Right lobe of liver (tissue), 6 donors: ENCODE results near the gene KCTD15. TPM values are rescaled to one million over a fixed set of nuclear protein-coding genes. Genes with fewer than 3 reads are reported as not detected.
"Not testable (repeated sequence)": the region's sequence is repeated elsewhere in the genome, so short reads cannot be mapped to it uniquely, and the experiment has no call there.

Source experiments
- ATAC-seq, 4 donors: fragments of 200-7000 bp; cut with Tn5 transposase; one replicate each; pipeline ENCODE4 v1.9.1; 2020; ENCODE audit warnings: mild to moderate bottlenecking in 4 of 4, moderate library complexity in 4 of 4
- DNase-seq, 3 donors: peaks; one replicate each; pipeline ENCODE4 v3.0.0-alpha.2; 2020
- H3K27ac ChIP-seq, 3 donors: fragments of 200-600 bp; one replicate each; pipeline ENCODE4 v1.8.0; 2022
- H3K27me3 ChIP-seq, 2 donors: fragments of 200-600 bp; one replicate each; pipeline ENCODE4 v1.8.0; 2022
- H3K36me3 ChIP-seq, 4 donors: fragments of 200-600 bp; sonication (generic) in 1 of 4; one replicate each; pipeline versions ENCODE4 v1.5.1 to v1.8.0; 2017 to 2022; ENCODE audit warnings: control low read depth in 1 of 4
- H3K4me1 ChIP-seq, 4 donors: fragments of 200-600 bp; sonication (generic) in 1 of 4; one replicate each; pipeline versions ENCODE4 v1.5.1 to v1.8.0; 2017 to 2022; ENCODE audit warnings: control low read depth in 1 of 4
- H3K4me3 ChIP-seq, 3 donors: fragments of 200-600 bp; one replicate each; pipeline ENCODE4 v1.8.0; 2022
- H3K9me3 ChIP-seq, 4 donors: fragments of 200-600 bp; sonication (generic) in 1 of 4; one replicate each; pipeline versions ENCODE4 v1.5.1 to v1.8.0; 2017 to 2022; ENCODE audit warnings: control low read depth in 1 of 4
- POLR2A ChIP-seq: fragments of 450-650 bp; IDR thresholded peaks from one replicate; pipeline ENCODE4 v1.6.1; 2017; ENCODE audit warnings: antibody characterized with exemption, mild to moderate bottlenecking
- WGBS: methylation state at CpG from one replicate; pipeline ENCODE4 v1.1.6; 2018; ENCODE audit warnings: low coverage, low lambda C conversion rate; ENCODE audit not compliant: insufficient coverage; ENCODE audit errors: missing lambda C conversion rate; 5-methylcytosine and 5-hydroxymethylcytosine counted together
- intact Hi-C, 2 donors: fragments of 100-400 bp; cut with DNase I; formaldehyde crosslinking; loops; one replicate each; pipeline versions ENCODE4 v1.11.2 to v1.14.1; 2022
- total RNA-seq, 6 experiments: library from RNA; depleted of rRNA in 2 of 6; stranded (reverse); fragments of >200 nt in 2 of 6; fragmentation: NEBNext Ultra II Directional in 3 of 6; extraction: Animal tissue kit (Norgen Biotek cat#: 25700) in 3 of 6; gene quantifications; one replicate each; pipeline versions ENCODE4 v1.1.0 to v1.2.4, GENCODE V29; 2016 to 2023
- TF ChIP-seq, protein P1 (sequence below), 4 donors: fragments of 200-600 bp in 3 of 4; fragments of 450-650 bp in 1 of 4; IDR thresholded peaks; one replicate each; pipeline versions ENCODE4 v1.5.1 to v1.8.0; 2016 to 2022; ENCODE audit warnings: antibody characterized with exemption in 4 of 4, mild to moderate bottlenecking in 2 of 4
- donor health status: DM: no; HTN: yes; CAD: no.
- donor health status: DM: no; HTN: no; CAD: no.
- donor health status: DM: no; HTN: no; CAD: no.
- donor health status: DM: no; HTN: yes; CAD: no.
- donor health status: DM: no; HTN: yes; CAD: no.

KCTD15 gene
- total RNA-seq, 6 experiments from 2014 or later, result 5.0 to 27.0 (median 11.5) TPM

DNA sequence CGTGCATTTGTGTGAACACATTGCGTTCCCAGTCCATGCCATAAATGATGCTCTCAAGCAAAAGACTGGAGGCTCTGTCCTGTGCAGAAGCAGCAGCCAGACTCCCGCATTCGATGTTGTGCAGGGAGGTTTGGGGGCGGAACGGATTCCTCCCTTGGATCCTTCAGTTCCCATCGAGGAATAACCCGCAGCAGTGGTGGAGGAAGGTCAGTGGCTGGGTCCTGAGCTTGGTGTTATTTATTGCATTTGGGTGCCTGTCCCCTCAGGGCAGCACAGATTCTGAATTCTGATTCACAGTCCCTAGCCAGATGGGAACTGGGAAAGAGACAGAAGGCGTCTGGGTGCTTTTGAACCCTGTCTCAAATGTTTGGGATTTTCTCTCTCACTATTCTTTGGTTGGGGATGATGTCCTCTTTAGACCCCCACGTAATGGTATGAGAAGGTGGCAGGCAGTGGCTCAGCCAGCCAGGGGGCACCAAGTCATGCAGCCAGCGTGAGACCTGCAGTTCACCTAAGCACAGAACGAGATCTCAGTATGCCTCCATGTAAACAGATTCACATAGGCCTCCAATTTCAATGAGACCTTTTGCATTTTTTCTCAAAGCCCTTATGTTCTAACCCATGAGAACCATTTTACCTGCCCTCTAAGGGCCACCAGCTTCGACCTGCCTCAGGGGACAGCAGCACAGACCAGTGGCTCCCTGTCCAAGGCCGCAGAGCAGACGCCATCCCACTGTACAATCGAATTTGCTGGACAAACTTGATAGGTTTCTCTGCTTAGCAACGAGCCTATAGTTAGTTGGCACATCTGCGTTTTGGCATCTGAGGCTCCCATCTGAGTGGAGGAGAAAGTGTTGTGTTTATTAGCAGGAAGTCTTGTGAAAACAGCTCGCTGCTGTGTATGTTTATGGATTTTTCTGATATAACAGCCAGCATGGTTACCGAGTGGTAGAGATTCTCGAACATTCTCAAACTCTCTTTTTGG lies 17.8 kb downstream of the KCTD15 start:
- Histone ChIP-seq H3K36me3 (peaks cover 0 to 12% (median 0%) of the 10 kb centered on the region in 4 donors), H3K9me3 (no peaks in the 10 kb centered on the region), H3K4me1 (peaks cover 0 to 4% (median 0%) of the 10 kb centered on the region in 4 donors), H3K27me3 (no peaks in the 10 kb centered on the region), H3K27ac (no peak overlapping the region), H3K4me3 (no peak overlapping the region)
- no peak for ATAC-seq
- no peak for TF ChIP-seq POLR2A
- TF ChIP-seq, protein P1, sequence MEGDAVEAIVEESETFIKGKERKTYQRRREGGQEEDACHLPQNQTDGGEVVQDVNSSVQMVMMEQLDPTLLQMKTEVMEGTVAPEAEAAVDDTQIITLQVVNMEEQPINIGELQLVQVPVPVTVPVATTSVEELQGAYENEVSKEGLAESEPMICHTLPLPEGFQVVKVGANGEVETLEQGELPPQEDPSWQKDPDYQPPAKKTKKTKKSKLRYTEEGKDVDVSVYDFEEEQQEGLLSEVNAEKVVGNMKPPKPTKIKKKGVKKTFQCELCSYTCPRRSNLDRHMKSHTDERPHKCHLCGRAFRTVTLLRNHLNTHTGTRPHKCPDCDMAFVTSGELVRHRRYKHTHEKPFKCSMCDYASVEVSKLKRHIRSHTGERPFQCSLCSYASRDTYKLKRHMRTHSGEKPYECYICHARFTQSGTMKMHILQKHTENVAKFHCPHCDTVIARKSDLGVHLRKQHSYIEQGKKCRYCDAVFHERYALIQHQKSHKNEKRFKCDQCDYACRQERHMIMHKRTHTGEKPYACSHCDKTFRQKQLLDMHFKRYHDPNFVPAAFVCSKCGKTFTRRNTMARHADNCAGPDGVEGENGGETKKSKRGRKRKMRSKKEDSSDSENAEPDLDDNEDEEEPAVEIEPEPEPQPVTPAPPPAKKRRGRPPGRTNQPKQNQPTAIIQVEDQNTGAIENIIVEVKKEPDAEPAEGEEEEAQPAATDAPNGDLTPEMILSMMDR (IDR thresholded peaks at IDR 0.05), result no peak
- peak in 2 of 3 donors; percentile 20 to 37 for DNase-seq
- WGBS, result 73% methylated on average over 15 of the region's 21 CpGs
- intact Hi-C loops, result no loop called here

DNA sequence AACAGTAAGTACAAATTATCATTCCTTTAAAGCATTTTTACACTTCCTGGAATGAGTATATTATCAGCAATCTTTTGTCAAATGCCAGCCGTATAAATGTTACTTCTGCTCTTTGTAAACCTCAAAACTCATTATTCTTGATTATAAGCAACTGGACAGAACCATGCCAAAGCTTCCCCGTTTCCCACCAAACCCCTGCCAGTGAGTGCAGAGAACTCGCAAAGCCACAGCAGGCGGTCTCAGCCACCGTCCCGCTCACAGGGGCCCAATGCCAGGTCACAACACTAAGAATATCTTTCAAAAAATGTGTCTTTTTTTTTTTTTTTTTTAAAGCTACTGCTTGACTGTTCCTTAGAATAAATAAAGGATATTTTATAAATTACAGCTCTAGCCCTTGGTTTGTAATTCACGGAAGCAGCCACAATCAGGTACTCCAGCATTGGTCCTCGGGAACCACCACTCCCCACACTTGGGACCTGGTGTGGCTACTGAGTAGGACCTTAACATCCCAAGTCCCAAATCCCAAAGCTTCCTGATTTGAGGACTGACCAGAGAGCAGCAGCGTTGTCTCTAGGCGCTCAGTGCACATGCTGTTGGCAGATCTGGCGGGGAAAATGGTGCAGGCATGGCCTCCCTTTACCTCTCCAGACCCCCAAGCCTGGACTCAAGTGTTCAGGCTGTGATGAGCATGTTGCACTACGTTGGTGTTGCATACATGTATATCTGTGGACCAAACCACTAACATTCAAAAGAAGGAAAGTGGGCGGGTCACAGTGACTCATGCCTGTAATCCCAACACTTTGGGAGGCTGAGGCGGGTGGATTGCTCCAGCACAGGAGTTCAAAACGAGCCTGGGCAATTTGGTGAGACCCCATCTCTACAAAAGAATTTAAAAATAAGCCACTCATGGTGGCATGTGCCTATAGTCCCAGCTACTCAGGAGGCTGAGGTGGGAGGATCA lies 19.0 kb downstream of the KCTD15 start:
- H3K27ac ChIP-seq, result no peak overlapping the region
- intact Hi-C loops, result no loop called here

DNA sequence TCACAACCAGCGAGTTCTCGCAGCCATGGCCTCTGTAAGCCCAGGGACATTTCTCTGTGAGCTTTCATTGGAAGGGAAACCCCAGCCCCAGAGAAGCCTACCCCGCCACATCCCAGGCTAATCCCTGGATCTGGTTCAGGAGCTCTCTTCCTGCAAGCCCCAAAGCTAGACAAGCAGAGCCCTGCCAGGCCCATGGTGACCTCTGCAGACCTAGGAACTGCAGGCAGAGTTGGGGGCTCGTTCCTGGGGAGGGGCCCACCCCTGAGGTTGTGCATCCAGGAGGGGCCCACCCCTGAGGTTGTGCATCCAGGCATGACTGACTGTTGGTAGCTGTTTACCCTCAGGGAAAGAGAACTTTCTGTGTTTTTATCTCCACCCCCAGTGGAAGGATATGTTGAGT lies 21.7 kb downstream of the KCTD15 start:
- H3K27ac ChIP-seq, result no peak overlapping the region
- no peak for ATAC-seq
- peaks cover 0 to 15% (median 0%) of the 10 kb centered on the region in 4 donors for H3K4me1 ChIP-seq
- no peaks in the 10 kb centered on the region for H3K9me3 ChIP-seq
- TF ChIP-seq, protein P1 (IDR thresholded peaks at IDR 0.05), result no peak
- no peak for TF ChIP-seq POLR2A
- H3K27me3 ChIP-seq, result peaks cover 0 to 4% of the 10 kb centered on the region in 2 donors
- no peaks in the 10 kb centered on the region for H3K36me3 ChIP-seq
- DNase-seq, result peak in 2 of 3 donors; percentile 27 to 48
- no peak overlapping the region for H3K4me3 ChIP-seq
- intact Hi-C loops, result no loop called here
- 92% methylated on average over 2 of the region's 4 CpGs for WGBS

More for the DNA sequence above, 19.0 kb downstream of the KCTD15 start:
- Histone ChIP-seq H3K4me1 (peaks cover 0 to 15% (median 0%) of the 10 kb centered on the region in 4 donors), H3K27me3 (peaks cover 0 to 4% of the 10 kb centered on the region in 2 donors), H3K36me3 (peaks cover 0 to 12% (median 0%) of the 10 kb centered on the region in 4 donors), H3K4me3 (no peak overlapping the region), H3K9me3 (no peaks in the 10 kb centered on the region)
- TF ChIP-seq, protein P1 (IDR thresholded peaks at IDR 0.05), result no peak
- no peak for TF ChIP-seq POLR2A
- WGBS, result 78% methylated on average over 12 of the region's 15 CpGs
- ATAC-seq (no peak), DNase-seq (peak in 2 of 3 donors; percentile 25 to 31)

DNA sequence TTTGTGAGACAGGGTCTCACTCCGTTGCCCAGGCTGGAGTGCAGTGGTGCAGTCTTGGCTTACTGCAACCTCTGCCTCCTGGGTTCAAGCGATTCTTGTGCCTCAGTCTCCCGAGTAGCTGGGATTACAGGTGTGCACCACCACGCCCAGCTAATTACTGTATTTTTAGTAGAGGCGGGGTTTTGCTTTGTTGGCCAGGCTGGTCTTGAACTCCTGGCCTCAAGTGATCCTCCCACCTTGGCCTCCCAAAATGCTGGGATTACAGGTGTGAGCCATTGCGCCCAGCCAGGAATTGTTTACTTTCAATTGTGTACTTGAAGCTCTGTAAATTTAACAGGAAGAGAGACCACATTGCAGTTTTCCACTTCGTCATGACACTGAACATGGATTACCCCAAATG lies 22.4 kb downstream of the KCTD15 start:
- H3K4me1 ChIP-seq, result peaks cover 0 to 15% (median 0%) of the 10 kb centered on the region in 4 donors
- H3K9me3 ChIP-seq, H3K27ac ChIP-seq, DNase-seq, H3K27me3 ChIP-seq, H3K36me3 ChIP-seq, intact Hi-C loops, ATAC-seq, H3K4me3 ChIP-seq: not testable (repeated sequence)
- 73% methylated on average over 5 of the region's 7 CpGs for WGBS
